ENCODE results near the gene SRGN.

GRCh38 chr10:69123747-69124562 lies 36.1 kb downstream of the SRGN start, which contains the start of gene VPS26A:
- TF ChIP-seq CTCF (IDR thresholded peaks at IDR 0.05): peak in 2 of 3 experiments; percentile 3 to 8
- peak; percentile 37 to 94 for TF ChIP-seq POLR2A (IDR thresholded peaks at IDR 0.05)
- TF ChIP-seq POLR2AphosphoS5 (IDR thresholded peaks at IDR 0.05; ENCODE audit: insufficient read depth in 1 of 2, low read depth in 1 of 2): peak; percentile 97 to 100
